Activated naive CD4-positive, alpha-beta T cell treated with Interleukin-2 at 50 U/mL for 16 hours (primary cell): ENCODE measurements around the gene FSD1.
"Not testable (repeated sequence)": the region's sequence is repeated elsewhere in the genome, so short reads cannot be mapped to it uniquely, and the experiment has no call there.

ENCODE experiments used
- DNase-seq: peaks from one replicate; pipeline ENCODE4 v3.0.0-alpha.2; 2020

The FSD1 gene

DNA sequence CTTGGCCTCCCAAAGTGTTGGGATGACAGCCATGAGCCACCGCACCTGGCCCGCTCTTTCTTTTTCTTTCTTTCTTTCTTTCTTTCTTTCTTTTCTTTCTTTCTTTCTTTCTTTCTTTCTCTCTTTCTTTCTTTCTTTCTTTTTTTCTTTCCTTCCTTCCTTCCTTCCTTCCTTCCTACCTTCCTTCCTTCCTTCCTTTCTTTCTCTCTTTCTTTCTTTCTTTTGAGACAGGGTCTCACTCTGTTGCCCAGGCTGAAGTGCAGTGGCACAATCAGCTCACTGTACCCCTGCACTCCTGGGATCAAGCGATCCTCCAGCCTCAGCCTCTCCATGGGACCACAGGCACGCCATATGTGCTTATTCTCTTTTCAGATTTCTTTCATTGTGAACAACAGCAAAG lies 18.3 kb upstream of the FSD1 start:
- not testable (repeated sequence) for DNase-seq

- DNase-seq, result no peak
These were observed 16.2 kb upstream of the FSD1 start for GRCh38 chr19:4288091-4288777.

GRCh38 chr19:4291184-4291732 lies 13.1 kb upstream of the FSD1 start:
- no peak for DNase-seq

GRCh38 chr19:4292515-4292914 lies 11.9 kb upstream of the FSD1 start:
- no peak for DNase-seq

DNA sequence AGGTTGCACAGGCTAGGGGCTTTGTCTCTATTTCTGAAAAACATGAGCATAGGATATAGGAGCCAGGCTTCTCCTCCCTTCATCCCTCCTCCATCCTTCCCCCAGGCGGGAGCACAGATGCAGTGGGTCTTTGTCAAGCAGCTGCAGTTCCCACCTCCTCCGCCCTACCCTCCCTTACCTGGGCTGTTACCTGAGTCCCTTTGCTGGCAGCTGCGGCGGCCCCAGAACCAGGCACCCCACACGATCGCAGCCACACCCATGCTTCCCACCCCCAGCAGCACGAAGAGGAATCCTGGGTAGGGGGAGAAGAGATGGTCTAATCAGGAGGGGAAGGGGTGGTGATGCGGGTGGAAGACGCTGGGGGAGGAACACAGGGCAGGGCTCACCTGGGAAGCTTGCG lies 10.0 kb upstream of the FSD1 start:
- no peak for DNase-seq

- no peak for DNase-seq
These were observed 8.2 kb upstream of the FSD1 start for GRCh38 chr19:4295972-4296771.

DNA sequence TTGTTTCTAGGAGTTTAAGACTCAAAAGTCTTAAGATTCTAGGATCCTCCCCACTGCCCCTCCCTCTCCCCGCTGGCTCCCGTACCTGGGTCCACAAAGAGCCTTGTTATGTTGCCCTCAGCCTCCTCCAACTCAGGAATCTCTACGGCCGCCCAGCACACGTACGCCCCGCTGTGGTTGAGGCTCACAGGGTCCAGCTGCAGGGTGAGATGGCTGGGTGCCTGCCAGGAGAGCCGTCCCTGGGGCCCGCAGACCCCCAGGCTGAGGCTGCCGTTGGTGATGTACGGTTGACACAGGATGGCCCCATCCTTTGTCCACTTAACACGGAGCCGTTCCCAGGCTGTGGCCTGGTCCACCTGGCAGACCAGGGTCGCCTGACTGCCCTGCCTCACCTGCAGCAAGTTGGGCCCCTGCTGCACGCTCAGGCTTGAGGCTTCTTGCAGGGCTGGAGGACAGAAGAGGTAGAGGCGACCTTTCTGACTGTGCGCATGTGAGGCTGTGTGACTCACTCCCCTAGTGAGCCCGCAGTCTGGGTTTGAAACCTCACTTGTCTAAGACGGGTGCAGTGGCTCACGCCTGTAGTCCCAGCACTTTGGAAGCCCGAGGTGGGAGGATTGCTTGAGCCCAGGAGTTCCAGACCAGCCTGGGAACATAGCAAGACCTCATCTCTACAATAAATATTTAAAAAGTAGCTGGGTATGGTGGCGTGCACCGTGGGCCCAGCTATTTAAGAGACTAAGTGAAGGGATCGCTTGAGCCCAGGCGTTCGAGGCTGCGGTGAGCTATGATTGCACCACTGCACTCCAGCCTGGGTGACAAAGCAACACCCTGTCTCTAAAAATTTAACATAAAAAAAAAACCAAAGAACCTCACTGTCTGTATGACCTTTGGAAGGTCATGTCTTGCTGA lies 6.2 kb upstream of the FSD1 start:
- DNase-seq, result no peak

DNA sequence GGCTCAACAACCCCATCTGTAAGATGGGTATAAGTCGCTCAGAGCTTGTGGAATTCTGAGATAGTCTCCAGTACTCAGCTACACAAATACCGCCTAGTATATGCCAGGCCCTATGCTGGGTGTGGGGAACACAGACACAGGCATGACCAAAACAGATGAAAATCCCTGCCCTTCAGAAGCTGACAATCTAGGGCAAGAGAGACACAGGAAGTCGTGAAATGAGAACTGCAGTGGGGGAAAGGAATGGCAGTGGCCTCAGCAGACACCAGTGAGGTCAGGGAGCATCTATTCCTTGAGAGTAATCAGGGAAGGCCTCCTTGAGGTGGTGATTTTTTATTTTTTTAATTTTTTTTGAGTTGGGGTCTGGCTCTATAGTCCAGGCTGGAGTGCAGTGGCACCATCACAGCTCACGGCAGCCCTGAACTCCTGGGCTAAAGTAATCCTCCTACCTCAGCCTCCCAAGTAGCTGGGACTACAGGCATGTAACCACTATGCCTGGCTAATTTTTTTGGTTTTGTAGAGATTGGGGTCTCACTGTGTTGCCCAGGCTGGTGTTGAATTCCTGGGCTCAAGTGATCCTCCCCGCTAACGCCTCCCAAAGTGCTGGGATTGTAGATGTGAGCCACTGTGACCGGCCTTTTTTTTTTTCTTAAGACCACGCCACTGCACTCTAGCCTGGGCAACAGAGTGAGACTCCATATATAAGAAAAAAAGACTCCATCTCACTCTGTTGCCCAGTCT lies 5.4 kb upstream of the FSD1 start:
- no peak for DNase-seq

GRCh38 chr19:4300589-4300988 lies 3.8 kb upstream of the FSD1 start:
- no peak for DNase-seq

DNA sequence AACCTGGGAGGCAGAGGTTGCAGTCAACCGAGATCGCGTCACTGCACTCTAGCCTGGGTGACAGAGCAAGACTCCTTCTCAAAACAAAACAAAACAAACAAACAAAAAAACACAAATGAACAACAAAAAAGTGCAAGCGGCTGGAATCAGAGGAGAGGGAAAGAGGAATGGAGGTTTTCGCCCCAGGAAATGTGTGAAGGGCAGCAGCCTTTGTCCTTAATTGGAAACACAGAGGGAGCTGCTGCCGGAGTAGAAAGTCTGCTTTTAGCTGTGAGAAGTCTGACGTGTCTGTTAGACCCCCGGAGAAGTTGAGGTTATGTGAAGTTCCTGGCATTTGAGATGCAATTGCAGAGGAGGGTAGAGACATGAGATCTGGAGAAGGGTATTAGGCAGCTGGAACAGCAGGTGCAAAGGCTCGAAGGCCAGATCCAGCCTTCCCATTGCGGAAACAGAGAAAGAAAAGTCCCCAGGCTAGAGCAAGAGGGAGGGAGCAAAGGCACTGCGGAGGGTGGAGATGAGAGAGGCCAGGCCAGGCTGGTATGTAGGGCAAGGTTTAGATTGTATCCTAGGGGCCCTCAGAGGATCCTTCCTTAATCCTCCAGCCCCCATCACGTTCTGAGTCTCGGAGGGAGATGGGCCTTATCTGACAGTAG lies 2.7 kb upstream of the FSD1 start:
- no peak for DNase-seq

DNA sequence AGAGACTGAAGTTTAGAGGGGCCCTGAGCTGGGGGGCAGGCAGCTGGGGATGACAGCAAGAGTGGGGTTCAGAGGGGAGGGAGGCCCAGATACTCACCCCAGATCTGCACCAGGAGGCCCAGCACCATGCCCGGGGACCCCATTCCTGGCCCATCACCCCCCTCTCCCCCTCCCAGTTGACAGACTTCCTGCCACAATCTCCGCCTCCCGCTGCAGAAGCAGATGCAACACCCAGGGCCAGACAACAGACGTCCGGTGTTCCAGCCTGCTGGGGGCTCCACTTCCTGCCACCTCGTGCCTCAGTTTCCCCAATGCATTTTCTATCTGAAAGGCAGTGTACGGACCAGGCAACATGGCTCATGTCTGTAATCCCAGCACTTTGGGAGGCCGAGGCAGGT lies 2.2 kb upstream of the FSD1 start, which contains the start of gene TMIGD2:
Gene TMIGD2 (minus strand): TSS at position 147 of the 398 bp plus-strand sequence. CDS start 4 bp downstream, at position 143.
- DNase-seq, result no peak

- DNase-seq, result no peak
These were observed 420 bp upstream of the FSD1 start for GRCh38 chr19:4303819-4304537.

DNA sequence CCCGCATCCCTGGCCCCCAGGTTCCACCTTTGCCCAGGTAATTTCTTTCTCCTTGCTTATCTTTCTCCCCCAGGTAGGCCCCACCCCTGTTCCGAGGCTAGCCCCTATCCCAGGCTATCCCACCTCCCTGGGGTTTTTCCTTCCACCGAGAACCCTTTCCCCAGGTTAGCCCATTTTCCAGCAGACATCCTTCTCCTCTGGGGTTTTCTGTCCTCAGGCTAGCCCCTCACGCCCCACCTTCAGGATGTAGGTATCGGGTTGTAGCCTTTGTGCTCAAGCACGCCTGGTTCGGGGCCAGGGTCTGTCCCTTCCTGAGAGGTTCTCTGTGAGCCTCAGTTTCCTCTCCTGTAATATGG lies 837 bp downstream of the FSD1 start:
- no peak for DNase-seq

DNA sequence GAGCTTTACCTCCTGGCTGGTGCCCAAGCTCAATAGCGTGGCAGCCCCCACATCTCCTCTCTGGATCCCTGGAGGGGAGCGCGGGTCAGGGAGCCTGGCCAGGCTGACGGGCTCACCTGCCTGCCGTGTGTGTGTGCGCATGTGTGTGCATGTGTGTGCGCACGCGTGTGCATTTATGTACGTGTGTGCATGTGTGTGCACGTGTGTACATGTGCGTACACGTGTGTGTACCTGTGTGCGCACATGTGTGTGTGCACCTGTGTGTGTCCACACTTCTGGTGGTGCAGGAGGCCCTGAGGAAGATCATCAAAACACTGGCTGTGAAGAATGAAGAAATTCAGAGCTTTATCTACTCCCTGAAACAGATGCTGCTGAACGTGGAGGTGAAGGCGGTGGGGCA lies 1.3 kb downstream of the FSD1 start:
- no peak for DNase-seq

DNA sequence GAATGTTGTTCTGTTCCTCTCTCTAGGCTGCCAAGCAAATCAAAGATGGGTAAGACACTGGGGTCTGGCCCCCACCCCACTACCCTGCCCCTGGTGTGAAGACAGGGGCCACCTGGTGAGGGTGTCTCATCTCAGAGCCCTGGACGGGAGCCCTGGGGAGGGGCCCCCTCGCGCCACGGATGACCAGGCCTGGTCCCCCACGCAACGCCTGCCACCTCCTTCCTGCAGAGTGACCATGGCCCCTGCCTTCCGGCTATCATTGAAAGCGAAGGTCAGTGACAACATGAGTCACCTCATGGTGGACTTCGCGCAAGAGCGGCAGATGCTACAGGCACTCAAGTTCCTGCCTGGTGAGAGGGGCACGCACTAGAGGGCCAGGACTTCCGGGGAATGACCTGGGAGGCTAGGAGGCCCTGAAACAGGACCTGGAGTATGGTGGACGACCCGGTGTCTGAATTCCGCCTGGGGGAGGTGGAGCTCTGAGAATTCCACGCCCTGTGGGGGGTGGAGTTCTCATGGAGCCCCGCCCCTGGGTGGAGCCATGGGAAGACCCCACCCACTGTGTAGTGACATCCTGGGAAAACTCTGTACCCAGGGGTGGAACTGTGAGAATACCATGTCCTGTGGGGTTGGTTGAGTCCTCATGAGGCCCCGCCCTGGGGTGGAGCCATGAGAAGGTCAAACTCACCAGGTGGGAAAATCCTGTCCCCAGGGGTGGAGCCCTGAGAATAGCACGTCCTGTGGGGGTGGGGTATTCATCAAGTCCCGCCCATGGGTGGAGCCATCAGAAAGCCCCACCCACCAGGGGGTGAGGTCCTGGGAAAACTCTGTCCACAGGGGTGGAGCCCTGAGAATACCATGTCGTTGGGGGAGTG lies 6.1 kb downstream of the FSD1 start:
- no peak for DNase-seq

DNA sequence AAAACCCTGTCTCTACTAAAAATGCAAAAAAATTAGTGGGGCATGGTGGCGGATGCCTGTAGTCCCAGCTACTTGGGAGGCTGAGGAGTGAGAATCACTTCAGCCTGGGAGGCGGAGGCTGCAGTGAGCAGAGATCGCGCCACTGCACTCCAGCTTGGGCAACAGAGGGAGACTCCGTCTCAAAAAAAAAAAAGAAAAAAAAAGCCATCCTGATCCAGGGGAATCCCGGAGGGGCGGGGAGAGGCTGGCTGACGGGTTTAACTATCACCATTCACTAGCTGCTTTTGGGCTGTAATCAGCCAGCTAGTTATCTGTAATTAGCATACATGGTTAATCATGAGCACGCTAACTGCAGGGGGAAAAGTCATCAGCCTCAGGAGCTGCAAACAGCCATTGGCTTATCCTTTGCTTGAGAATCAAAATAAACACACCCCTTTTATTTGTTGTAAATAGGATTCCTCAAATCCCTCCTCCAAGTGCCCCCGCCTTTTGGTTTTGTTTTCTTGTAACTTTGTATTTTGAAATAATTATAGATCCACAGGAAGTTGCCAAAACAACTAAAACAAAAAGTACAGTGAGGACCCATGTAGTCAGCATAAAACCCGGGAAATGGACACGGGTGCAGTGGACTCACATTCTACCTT lies 9.6 kb downstream of the FSD1 start:
- DNase-seq, result no peak

GRCh38 chr19:4316956-4317355 lies 12.6 kb downstream of the FSD1 start:
- no peak for DNase-seq

GRCh38 chr19:4318460-4318859 lies 14.1 kb downstream of the FSD1 start:
- DNase-seq, result no peak

DNA sequence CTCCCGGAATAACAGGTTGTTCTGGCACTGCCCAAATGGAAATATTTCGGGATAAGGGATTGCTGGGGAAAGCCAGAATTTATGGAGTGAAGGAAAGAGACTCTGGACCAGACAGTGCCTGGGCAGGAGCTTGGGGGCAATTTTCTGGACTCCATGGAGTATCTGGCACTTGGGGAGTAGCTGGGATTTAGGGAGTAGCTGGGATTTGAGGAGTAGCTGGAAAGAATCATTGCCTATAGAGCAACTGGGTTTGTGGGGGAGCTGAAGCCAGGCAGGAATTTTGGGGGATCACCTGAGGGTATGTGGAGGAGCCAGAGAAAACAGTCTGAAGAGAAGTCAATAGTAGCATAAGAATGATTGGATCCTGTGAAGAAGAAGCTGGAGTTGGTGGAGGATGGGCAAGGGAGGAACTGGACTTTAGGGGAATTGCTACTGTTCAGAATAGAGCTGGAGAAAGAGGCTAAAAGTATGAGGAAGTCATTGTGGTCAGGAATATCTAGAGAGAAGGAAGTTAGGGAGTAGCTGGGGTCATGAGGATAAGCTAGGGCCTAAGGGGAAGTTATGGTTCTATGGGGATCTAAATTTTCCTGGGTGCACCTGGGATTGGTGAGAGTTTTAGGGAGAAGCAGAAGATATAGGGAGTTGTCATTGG lies 14.8 kb downstream of the FSD1 start:
- DNase-seq, result no peak
